Measurements from ENCODE around the gene SORCS3.

GRCh38 chr10:104601166-104601565, 39.9 kb upstream of the SORCS3 start:
- TF ChIP-seq, protein P1, sequence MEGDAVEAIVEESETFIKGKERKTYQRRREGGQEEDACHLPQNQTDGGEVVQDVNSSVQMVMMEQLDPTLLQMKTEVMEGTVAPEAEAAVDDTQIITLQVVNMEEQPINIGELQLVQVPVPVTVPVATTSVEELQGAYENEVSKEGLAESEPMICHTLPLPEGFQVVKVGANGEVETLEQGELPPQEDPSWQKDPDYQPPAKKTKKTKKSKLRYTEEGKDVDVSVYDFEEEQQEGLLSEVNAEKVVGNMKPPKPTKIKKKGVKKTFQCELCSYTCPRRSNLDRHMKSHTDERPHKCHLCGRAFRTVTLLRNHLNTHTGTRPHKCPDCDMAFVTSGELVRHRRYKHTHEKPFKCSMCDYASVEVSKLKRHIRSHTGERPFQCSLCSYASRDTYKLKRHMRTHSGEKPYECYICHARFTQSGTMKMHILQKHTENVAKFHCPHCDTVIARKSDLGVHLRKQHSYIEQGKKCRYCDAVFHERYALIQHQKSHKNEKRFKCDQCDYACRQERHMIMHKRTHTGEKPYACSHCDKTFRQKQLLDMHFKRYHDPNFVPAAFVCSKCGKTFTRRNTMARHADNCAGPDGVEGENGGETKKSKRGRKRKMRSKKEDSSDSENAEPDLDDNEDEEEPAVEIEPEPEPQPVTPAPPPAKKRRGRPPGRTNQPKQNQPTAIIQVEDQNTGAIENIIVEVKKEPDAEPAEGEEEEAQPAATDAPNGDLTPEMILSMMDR (conservative IDR thresholded peaks at IDR 0.05; ENCODE audit: low read length) = no peak
- TF ChIP-seq EZH2phosphoT487 (IDR thresholded peaks at IDR 0.05; ENCODE audit: borderline replicate concordance) = no peak

Data from Loucy (cell line).